ENCODE results near the gene PROSER3.
"Not testable (repeated sequence)": the region's sequence is repeated elsewhere in the genome, so short reads cannot be mapped to it uniquely, and the experiment has no call there.

PROSER3 gene

GRCh38 chr19:35718345-35719041 is 39.5 kb upstream of the PROSER3 start:
- H3K4me1 Mint-ChIP-seq (ENCODE audit: low read depth): peaks cover 35% of the 10 kb centered on the region

GRCh38 chr19:35719402-35720162 is 38.4 kb upstream of the PROSER3 start:
- Mint-ChIP-seq H3K9me3 (no peaks in the 10 kb centered on the region), H3K4me1 (ENCODE audit: low read depth) (peaks cover 35% of the 10 kb centered on the region), H3K27me3 (no peaks in the 10 kb centered on the region), H3K27ac (peak overlapping the region; percentile 89), H3K4me3 (peak overlapping the region; percentile 89), H3K36me3 (ENCODE audit: low read depth) (peaks cover 72% of the 10 kb centered on the region)

More at GRCh38 chr19:35718345-35719041, 39.5 kb upstream of the PROSER3 start:
- Mint-ChIP-seq H3K27ac (peak overlapping the region; percentile 89), H3K4me3 (peak overlapping the region; percentile 89), H3K27me3 (no peaks in the 10 kb centered on the region), H3K9me3 (no peaks in the 10 kb centered on the region), H3K36me3 (ENCODE audit: low read depth) (peaks cover 72% of the 10 kb centered on the region)

- H3K4me3 Mint-ChIP-seq: peak overlapping the region; percentile 28
- no peaks in the 10 kb centered on the region for H3K27me3 Mint-ChIP-seq
- peak overlapping the region; percentile 72 for H3K27ac Mint-ChIP-seq
- H3K4me1 Mint-ChIP-seq (ENCODE audit: low read depth): peaks cover 32% of the 10 kb centered on the region
- peaks cover 72% of the 10 kb centered on the region for H3K36me3 Mint-ChIP-seq (ENCODE audit: low read depth)
- H3K9me3 Mint-ChIP-seq: no peaks in the 10 kb centered on the region
Observed at GRCh38 chr19:35720163-35720524, 37.8 kb upstream of the PROSER3 start.

GRCh38 chr19:35720648-35721047 is 37.3 kb upstream of the PROSER3 start:
- H3K4me1 Mint-ChIP-seq (ENCODE audit: low read depth): peaks cover 32% of the 10 kb centered on the region
- peak overlapping the region; percentile 7 for H3K4me3 Mint-ChIP-seq
- no peaks in the 10 kb centered on the region for H3K9me3 Mint-ChIP-seq
- no peaks in the 10 kb centered on the region for H3K27me3 Mint-ChIP-seq
- H3K27ac Mint-ChIP-seq: no peak overlapping the region
- H3K36me3 Mint-ChIP-seq (ENCODE audit: low read depth): peaks cover 72% of the 10 kb centered on the region

- H3K27me3 Mint-ChIP-seq: no peaks in the 10 kb centered on the region
- H3K4me1 Mint-ChIP-seq (ENCODE audit: low read depth): peaks cover 25% of the 10 kb centered on the region
- no peak overlapping the region for H3K4me3 Mint-ChIP-seq
- peak overlapping the region; percentile 16 for H3K27ac Mint-ChIP-seq
- no peaks in the 10 kb centered on the region for H3K9me3 Mint-ChIP-seq
- peaks cover 72% of the 10 kb centered on the region for H3K36me3 Mint-ChIP-seq (ENCODE audit: low read depth)
Observed at GRCh38 chr19:35721374-35721773, 36.6 kb upstream of the PROSER3 start.

- Mint-ChIP-seq H3K27me3 (no peaks in the 10 kb centered on the region), H3K4me3 (no peak overlapping the region), H3K9me3 (no peaks in the 10 kb centered on the region), H3K36me3 (ENCODE audit: low read depth) (peaks cover 69% of the 10 kb centered on the region), H3K4me1 (ENCODE audit: low read depth) (peaks cover 21% of the 10 kb centered on the region), H3K27ac (peak overlapping the region; percentile 16)
Observed at GRCh38 chr19:35722461-35722860, 35.5 kb upstream of the PROSER3 start.

GRCh38 chr19:35722897-35723296 is 35.1 kb upstream of the PROSER3 start:
- Mint-ChIP-seq H3K4me3 (no peak overlapping the region), H3K27ac (no peak overlapping the region), H3K9me3 (no peaks in the 10 kb centered on the region), H3K36me3 (ENCODE audit: low read depth) (peaks cover 73% of the 10 kb centered on the region), H3K4me1 (ENCODE audit: low read depth) (peaks cover 21% of the 10 kb centered on the region), H3K27me3 (no peaks in the 10 kb centered on the region)

GRCh38 chr19:35723671-35724070 is 34.3 kb upstream of the PROSER3 start:
- H3K4me1 Mint-ChIP-seq (ENCODE audit: low read depth): peaks cover 18% of the 10 kb centered on the region
- no peak overlapping the region for H3K4me3 Mint-ChIP-seq

GRCh38 chr19:35724132-35724531 is 33.8 kb upstream of the PROSER3 start:
- H3K27me3 Mint-ChIP-seq, H3K9me3 Mint-ChIP-seq, H3K4me3 Mint-ChIP-seq: not testable (repeated sequence)
- H3K4me1 Mint-ChIP-seq (ENCODE audit: low read depth): peaks cover 14% of the 10 kb centered on the region
- H3K27ac Mint-ChIP-seq: peak overlapping the region; percentile 55
- H3K36me3 Mint-ChIP-seq (ENCODE audit: low read depth): peaks cover 83% of the 10 kb centered on the region

More at GRCh38 chr19:35723671-35724070, 34.3 kb upstream of the PROSER3 start:
- H3K9me3 Mint-ChIP-seq: no peaks in the 10 kb centered on the region
- no peak overlapping the region for H3K27ac Mint-ChIP-seq
- H3K27me3 Mint-ChIP-seq: no peaks in the 10 kb centered on the region
- H3K36me3 Mint-ChIP-seq (ENCODE audit: low read depth): peaks cover 81% of the 10 kb centered on the region

- no peaks in the 10 kb centered on the region for H3K9me3 Mint-ChIP-seq
- peaks cover 9% of the 10 kb centered on the region for H3K4me1 Mint-ChIP-seq (ENCODE audit: low read depth)
- no peaks in the 10 kb centered on the region for H3K27me3 Mint-ChIP-seq
- H3K27ac Mint-ChIP-seq: peak overlapping the region; percentile 55
- H3K36me3 Mint-ChIP-seq (ENCODE audit: low read depth): peaks cover 83% of the 10 kb centered on the region
- no peak overlapping the region for H3K4me3 Mint-ChIP-seq
Observed at GRCh38 chr19:35724560-35724959, 33.4 kb upstream of the PROSER3 start.

GRCh38 chr19:35725216-35725861 is 32.6 kb upstream of the PROSER3 start:
- no peaks in the 10 kb centered on the region for H3K9me3 Mint-ChIP-seq
- no peaks in the 10 kb centered on the region for H3K27me3 Mint-ChIP-seq
- H3K36me3 Mint-ChIP-seq (ENCODE audit: low read depth): peaks cover 85% of the 10 kb centered on the region
- peaks cover 5% of the 10 kb centered on the region for H3K4me1 Mint-ChIP-seq (ENCODE audit: low read depth)
- H3K27ac Mint-ChIP-seq: no peak overlapping the region
- no peak overlapping the region for H3K4me3 Mint-ChIP-seq

- Mint-ChIP-seq H3K27me3 (no peaks in the 10 kb centered on the region), H3K27ac (no peak overlapping the region), H3K4me3 (no peak overlapping the region), H3K36me3 (ENCODE audit: low read depth) (peaks cover 85% of the 10 kb centered on the region), H3K4me1 (ENCODE audit: low read depth) (peaks cover 5% of the 10 kb centered on the region), H3K9me3 (no peaks in the 10 kb centered on the region)
Observed at GRCh38 chr19:35727053-35727955, 30.7 kb upstream of the PROSER3 start.

- H3K4me3 Mint-ChIP-seq: no peak overlapping the region
- no peak overlapping the region for H3K27ac Mint-ChIP-seq
- H3K9me3 Mint-ChIP-seq: no peaks in the 10 kb centered on the region
- peaks cover 4% of the 10 kb centered on the region for H3K4me1 Mint-ChIP-seq (ENCODE audit: low read depth)
- H3K27me3 Mint-ChIP-seq: no peaks in the 10 kb centered on the region
- H3K36me3 Mint-ChIP-seq (ENCODE audit: low read depth): peaks cover 77% of the 10 kb centered on the region
Observed at GRCh38 chr19:35727956-35728706, 29.8 kb upstream of the PROSER3 start.

GRCh38 chr19:35729021-35729420 is 29.0 kb upstream of the PROSER3 start:
- H3K4me1 Mint-ChIP-seq (ENCODE audit: low read depth): no peaks in the 10 kb centered on the region
- no peak overlapping the region for H3K27ac Mint-ChIP-seq
- H3K36me3 Mint-ChIP-seq (ENCODE audit: low read depth): peaks cover 72% of the 10 kb centered on the region

More at GRCh38 chr19:35729021-35729420, 29.0 kb upstream of the PROSER3 start:
- H3K27me3 Mint-ChIP-seq: no peaks in the 10 kb centered on the region
- no peaks in the 10 kb centered on the region for H3K9me3 Mint-ChIP-seq
- no peak overlapping the region for H3K4me3 Mint-ChIP-seq

Data from stimulated activated naive CD8-positive, alpha-beta T cell treated with anti-CD3 and anti-CD28 coated beads, Interleukin-15, Interleukin-2, amounts not matched to agents 100 ng/mL and 50 ng/mL, for 24 hours (primary cell).